Astrocyte of the spinal cord (primary cell): ENCODE data around the gene TRAIP.
"Not testable (repeated sequence)": the region's sequence is repeated elsewhere in the genome, so short reads cannot be mapped to it uniquely, and the experiment has no call there.

Experiments
- DNase-seq: peaks from one replicate; pipeline ENCODE4 v3.0.0; 2011; ENCODE audit warnings: low read depth, low spot score
- H3K4me3 ChIP-seq: 2 replicates; pipeline ENCODE4 v1.5.1; 2011; ENCODE audit warnings: low read depth, mild to moderate bottlenecking, low read length, moderate library complexity
- in situ Hi-C: cut with HindIII; loops from 2 replicates; pipeline ENCODE4 v1.10.0; 2017; ENCODE audit warnings: low sequenced_read_pairs
- TF ChIP-seq, protein P1 (sequence below): IDR thresholded peaks from 2 replicates; pipeline ENCODE4 v1.5.1; 2012; ENCODE audit warnings: low read depth, mild to moderate bottlenecking, low read length, inconsistent platforms

TRAIP gene

DNA sequence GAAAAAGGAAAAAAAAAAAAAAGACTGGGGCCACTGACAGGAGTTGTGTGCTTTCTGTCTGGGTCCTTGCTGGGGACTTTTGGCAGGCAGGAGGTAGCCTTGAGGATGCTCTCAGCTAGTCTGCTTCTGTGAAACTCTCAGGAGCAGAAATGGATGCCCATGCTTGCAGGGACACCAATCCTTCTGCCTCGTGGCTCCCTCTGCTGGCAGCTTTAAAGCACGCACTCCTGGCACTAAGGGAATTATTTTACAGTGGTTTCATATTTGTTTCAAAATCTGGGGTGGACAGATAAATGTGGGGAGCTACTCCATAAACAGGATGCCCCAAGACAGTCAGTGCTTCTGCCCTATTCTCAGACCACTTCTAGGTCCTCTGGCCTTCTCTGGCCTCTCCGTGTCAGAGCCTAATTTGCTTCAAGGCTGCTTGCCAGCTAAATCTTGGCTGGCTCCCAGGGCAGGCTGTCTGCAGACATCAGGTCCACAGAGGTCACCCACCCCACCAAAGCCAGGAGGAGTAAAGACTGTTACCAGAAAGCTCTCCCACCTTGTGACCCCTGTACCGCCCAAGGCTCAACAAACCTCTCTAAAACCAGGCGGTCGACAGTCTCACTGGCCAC lies 17.1 kb downstream of the TRAIP start:
- TF ChIP-seq, protein P1, sequence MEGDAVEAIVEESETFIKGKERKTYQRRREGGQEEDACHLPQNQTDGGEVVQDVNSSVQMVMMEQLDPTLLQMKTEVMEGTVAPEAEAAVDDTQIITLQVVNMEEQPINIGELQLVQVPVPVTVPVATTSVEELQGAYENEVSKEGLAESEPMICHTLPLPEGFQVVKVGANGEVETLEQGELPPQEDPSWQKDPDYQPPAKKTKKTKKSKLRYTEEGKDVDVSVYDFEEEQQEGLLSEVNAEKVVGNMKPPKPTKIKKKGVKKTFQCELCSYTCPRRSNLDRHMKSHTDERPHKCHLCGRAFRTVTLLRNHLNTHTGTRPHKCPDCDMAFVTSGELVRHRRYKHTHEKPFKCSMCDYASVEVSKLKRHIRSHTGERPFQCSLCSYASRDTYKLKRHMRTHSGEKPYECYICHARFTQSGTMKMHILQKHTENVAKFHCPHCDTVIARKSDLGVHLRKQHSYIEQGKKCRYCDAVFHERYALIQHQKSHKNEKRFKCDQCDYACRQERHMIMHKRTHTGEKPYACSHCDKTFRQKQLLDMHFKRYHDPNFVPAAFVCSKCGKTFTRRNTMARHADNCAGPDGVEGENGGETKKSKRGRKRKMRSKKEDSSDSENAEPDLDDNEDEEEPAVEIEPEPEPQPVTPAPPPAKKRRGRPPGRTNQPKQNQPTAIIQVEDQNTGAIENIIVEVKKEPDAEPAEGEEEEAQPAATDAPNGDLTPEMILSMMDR: peak; percentile 89
- H3K4me3 ChIP-seq: no peak overlapping the region
- in situ Hi-C loops: no loop called here
- DNase-seq: peak; percentile 74

DNA sequence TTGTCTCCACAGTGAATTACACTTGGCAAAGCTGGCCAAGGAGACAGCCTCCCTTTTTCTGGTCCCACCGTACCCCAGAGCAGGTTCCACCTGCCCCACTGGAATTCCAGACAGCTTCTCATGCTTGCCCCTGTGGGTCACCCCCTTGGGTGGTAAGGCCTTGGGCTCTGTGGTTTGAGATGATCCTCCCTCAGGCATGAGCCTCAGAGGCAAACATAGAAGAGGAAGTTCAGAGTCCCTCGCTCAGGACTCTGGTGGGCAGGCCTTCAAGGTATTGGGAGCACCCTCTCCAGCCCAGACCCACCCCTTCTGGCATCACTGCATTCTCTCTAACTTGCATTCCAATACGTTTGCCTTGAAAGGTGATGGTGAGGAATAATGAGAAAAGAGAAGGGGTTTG lies 25.0 kb downstream of the TRAIP start:
- H3K4me3 ChIP-seq: no peak overlapping the region
- TF ChIP-seq, protein P1: no peak
- in situ Hi-C loops: no loop called here
- DNase-seq: no peak

DNA sequence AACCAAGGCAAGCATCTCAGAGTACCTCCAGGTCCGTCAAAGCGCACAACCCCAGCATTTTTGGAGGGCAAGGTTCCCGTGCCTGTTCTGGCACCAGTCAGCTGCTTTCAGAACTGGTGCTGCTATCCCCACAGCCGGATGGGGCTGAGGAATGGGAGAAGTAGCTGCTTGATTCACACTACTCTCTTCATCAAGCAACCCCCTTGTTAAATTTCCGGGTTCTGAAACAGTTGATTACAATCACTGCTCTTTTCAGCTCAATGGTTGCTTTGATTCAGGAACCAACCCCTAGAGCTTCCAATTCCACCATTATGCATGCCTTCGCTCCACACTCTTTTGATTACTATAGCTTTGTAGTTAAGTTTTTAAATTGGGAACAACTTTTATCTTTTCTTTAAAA lies 30.3 kb downstream of the TRAIP start:
- H3K4me3 ChIP-seq: no peak overlapping the region
- no peak for DNase-seq
- in situ Hi-C loops: no loop called here
- TF ChIP-seq, protein P1: no peak

DNA sequence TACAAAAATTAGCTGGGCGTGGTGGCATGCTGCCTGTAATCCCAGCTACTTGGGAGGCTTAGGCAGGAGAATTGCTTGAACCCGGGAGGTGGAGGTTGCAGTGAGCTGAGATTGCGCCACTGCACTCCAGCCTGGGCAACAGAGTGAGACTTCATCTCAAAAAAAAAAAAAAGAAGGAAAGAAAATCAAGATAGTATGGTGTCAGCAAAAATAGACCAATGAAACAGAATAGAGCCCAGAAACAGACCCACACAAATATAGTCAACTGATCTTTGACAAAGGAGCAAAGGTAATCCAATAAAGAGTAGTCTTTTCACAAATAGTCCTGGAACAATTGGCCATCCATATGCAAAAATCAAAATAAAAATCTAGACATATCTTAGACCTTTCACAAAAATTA lies 33.2 kb downstream of the TRAIP start:
- in situ Hi-C loops, DNase-seq: not testable (repeated sequence)

DNA sequence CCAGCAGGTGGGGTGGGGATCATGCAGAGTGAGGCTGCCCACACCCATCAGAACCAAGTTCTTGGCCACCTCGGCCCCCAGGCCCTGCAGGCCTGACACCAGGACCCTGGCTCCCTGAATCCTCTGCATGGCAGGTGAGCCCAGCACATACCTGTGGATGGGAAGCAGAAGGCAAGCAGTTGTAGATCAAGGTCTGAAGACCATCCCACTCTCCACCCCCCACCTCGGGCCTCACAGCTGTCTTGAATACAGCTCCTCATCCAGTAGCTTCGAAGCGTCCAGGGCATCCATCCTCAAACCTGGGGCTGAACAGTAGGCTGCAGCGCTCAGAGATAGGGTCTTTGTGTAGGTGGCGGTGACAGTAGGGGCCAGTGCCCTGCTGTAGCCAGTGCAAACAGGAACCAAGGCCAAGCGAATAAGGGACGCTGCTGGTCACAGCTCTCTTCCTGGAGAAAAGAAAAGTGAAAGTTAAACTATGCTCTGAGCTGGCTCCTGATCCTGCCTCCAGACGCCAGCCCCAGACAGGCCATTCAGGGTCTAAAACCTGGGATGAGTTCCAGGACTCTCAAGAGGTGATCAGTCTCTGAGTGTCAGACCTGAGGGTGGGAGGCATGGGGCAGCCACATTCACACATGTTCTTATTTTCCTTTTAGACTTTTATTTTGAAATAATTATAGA lies 42.7 kb downstream of the TRAIP start, which contains the start of gene UBA7:
UBA7 (minus strand) TSS at position 457 of the 678 bp plus-strand sequence; CDS start at position 291, 166 bp downstream.
- in situ Hi-C loops: no loop called here
- peak within 1 kb of the TSS; percentile 41 for H3K4me3 ChIP-seq
- peak; percentile 84 for DNase-seq
- TF ChIP-seq, protein P1: no peak

More for the DNA sequence above, 33.2 kb downstream of the TRAIP start:
- not testable (repeated sequence) for H3K4me3 ChIP-seq

DNA sequence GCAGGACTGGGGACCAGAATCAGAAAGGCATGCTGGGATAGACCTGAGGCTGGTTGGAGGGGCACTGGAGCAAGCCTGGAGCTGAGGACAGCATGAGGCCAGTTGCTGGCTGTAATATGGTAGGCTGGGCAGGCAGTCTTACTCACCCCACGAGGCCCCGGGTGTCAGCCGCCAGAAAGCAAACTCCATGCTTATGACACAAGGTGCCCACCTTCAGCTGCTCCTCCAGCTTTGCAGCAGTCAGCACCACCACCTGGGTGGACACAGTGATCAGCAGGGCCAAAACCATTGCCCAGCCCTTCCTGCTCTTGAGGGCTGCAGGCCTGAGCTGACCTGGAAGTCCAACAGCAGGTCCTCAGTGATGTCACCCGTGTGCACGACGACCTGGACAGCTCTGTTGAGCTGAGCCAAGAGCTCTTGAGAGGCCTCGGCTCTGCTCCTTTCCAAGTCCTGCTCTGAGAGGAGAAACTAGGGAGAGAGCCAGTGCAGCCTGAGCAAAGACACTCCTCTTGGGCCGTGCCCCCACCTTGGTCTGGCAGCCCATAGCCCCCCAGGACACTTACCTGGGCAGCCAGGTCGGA lies 43.4 kb downstream of the TRAIP start:
- TF ChIP-seq, protein P1: no peak
- no peak for DNase-seq

More for the DNA sequence above, 43.4 kb downstream of the TRAIP start:
- in situ Hi-C loops: no loop called here
- H3K4me3 ChIP-seq: peak overlapping the region; percentile 41
